Keratinocyte (primary cell): ENCODE data around the gene DDRGK1. TPM values are rescaled to one million over a fixed set of nuclear protein-coding genes. Genes with fewer than 3 reads are reported as not detected.

Experiments
- DNase-seq: peaks from one replicate; pipeline ENCODE4 v3.0.0-alpha.2; 2011; ENCODE audit warnings: low read depth, missing footprints, low spot score
- FAIRE-seq: peaks from 2 replicates; lab custom pipeline; 2011; peaks lifted over from hg19 to GRCh38; lab: Jason Lieb, UNC
- H2AFZ ChIP-seq: 2 replicates; pipeline ENCODE4 v1.6.0; 2012; ENCODE audit warnings: low read length, control low read depth, inconsistent platforms; ENCODE audit not compliant: control insufficient read depth
- H3K27ac ChIP-seq: 2 replicates; pipeline ENCODE4 v1.5.1; 2011; ENCODE audit warnings: low read length; ENCODE audit not compliant: control insufficient read depth, insufficient read depth
- H3K27me3 ChIP-seq: 3 replicates; pipeline ENCODE4 v1.6.0; 2011; ENCODE audit warnings: low read length; ENCODE audit not compliant: control insufficient read depth, insufficient read depth; ENCODE audit errors: extremely low read depth
- H3K36me3 ChIP-seq, 2 experiments: 2 replicates in 1 of 2; 3 replicates in 1 of 2; pipeline ENCODE4 v1.5.1; 2011; ENCODE audit warnings: low read length in 2 of 2, mild to moderate bottlenecking in 1 of 2; ENCODE audit not compliant: control insufficient read depth in 2 of 2, insufficient read depth in 2 of 2; ENCODE audit errors: extremely low read depth in 1 of 2
- H3K4me1 ChIP-seq: 3 replicates; pipeline ENCODE4 v1.5.1; 2011; ENCODE audit warnings: low read length; ENCODE audit not compliant: control insufficient read depth, insufficient read depth; ENCODE audit errors: extremely low read depth
- H3K4me2 ChIP-seq: 3 replicates; pipeline ENCODE4 v1.6.0; 2011; ENCODE audit warnings: low read depth, low read length; ENCODE audit not compliant: control insufficient read depth, insufficient read depth; ENCODE audit errors: extremely low read depth
- H3K4me3 ChIP-seq, 3 experiments: fragments of 200-600 bp in 1 of 3; sonication (generic) in 1 of 3; 2 replicates in 2 of 3; 3 replicates in 1 of 3; pipeline ENCODE4 v1.5.1; 2011 to 2016; ENCODE audit warnings: low read length in 3 of 3, mild to moderate bottlenecking in 3 of 3, control low read depth in 2 of 3, inconsistent platforms in 1 of 3, low read depth in 1 of 3, mixed read lengths in 1 of 3, mixed run types in 1 of 3, moderate library complexity in 1 of 3; ENCODE audit not compliant: control insufficient read depth in 2 of 3, insufficient read depth in 2 of 3; ENCODE audit errors: extremely low read depth in 1 of 3
- H3K79me2 ChIP-seq: 2 replicates; pipeline ENCODE4 v1.6.0; 2012; ENCODE audit warnings: low read length; ENCODE audit not compliant: control insufficient read depth, insufficient read depth
- H3K9ac ChIP-seq: 3 replicates; pipeline ENCODE4 v1.6.0; 2011; ENCODE audit warnings: low read length; ENCODE audit not compliant: control insufficient read depth, insufficient read depth; ENCODE audit errors: extremely low read depth
- H3K9me1 ChIP-seq: 3 replicates; pipeline ENCODE4 v1.6.0; 2011; ENCODE audit warnings: low read length; ENCODE audit not compliant: control insufficient read depth, insufficient read depth; ENCODE audit errors: extremely low read depth
- H3K9me3 ChIP-seq: 2 replicates; pipeline ENCODE4 v1.5.1; 2012; ENCODE audit warnings: low read depth, low read length; ENCODE audit not compliant: control insufficient read depth
- H4K20me1 ChIP-seq: 3 replicates; pipeline ENCODE4 v1.6.0; 2011; ENCODE audit warnings: low read length; ENCODE audit not compliant: control insufficient read depth, insufficient read depth; ENCODE audit errors: extremely low read depth
- CTCF ChIP-seq, 3 experiments: IDR thresholded peaks in 1 of 3; conservative IDR thresholded peaks in 1 of 3; optimal IDR thresholded peaks in 1 of 3; 2 replicates in 2 of 3; 3 replicates in 1 of 3; pipeline versions ENCODE3 to v1.5.1; 2011; ENCODE audit warnings: low read length in 3 of 3, mild to moderate bottlenecking in 3 of 3, moderate library complexity in 2 of 3, control low read depth in 1 of 3, inconsistent platforms in 1 of 3; ENCODE audit not compliant: insufficient read depth in 2 of 3; ENCODE audit errors: extremely low read depth in 1 of 3
- EZH2 ChIP-seq: IDR thresholded peaks from one replicate; pipeline ENCODE4 v1.6.1; 2012; ENCODE audit warnings: inconsistent platforms, mild to moderate bottlenecking, low read length, moderate library complexity
- dilution Hi-C: fragments of 300-500 bp; cut with MboI; formaldehyde crosslinking; loops from one replicate; pipeline ENCODE4 v1.7.0; 2020; ENCODE audit warnings: low sequenced_read_pairs; ENCODE audit not compliant: extremely low pct_ligation_motif_present
- polyA plus RNA-seq, 5 experiments: library from polyadenylated mRNA; depleted of rRNA in 3 of 5; stranded (reverse) in 3 of 5; stranded (forward) in 1 of 5; unstranded in 1 of 5; fragments of >200 nt; gene quantifications; 1 replicate in 1 of 5; 2 replicates in 3 of 5; 3 replicates in 1 of 5; pipeline versions ENCODE4 v1.2.1 to v1.2.3, GENCODE V29; 2011 to 2012; ENCODE audit warnings: missing spikeins in 2 of 5, low read depth in 1 of 5, low replicate concordance in 1 of 5

Gene DDRGK1
- polyA plus RNA-seq, 1 donor (not counting 4 experiments of a cell fraction or from before 2014, with no cell fraction given): 32.2 TPM

GRCh38 chr20:3226864-3227263 lies 22.4 kb upstream of the DDRGK1 start:
- Histone ChIP-seq H3K4me1 (peaks cover 8% of the 10 kb centered on the region), H2AFZ (no peak overlapping the region), H3K9me3 (no peaks in the 10 kb centered on the region), H3K27me3 (no peaks in the 10 kb centered on the region), H3K9me1 (no peaks in the 10 kb centered on the region), H3K79me2 (no peaks in the 10 kb centered on the region), H3K9ac (no peak overlapping the region), H3K36me3 (peaks cover 9 to 18% of the 10 kb centered on the region in 2 experiments), H3K4me2 (no peak overlapping the region), H4K20me1 (no peaks in the 10 kb centered on the region), H3K4me3 (no peak overlapping the region), H3K27ac (no peak overlapping the region)
- TF ChIP-seq CTCF (optimal IDR thresholded peaks at IDR 0.05 in 1 of 3, IDR thresholded peaks at IDR 0.05 in 1 of 3, conservative IDR thresholded peaks at IDR 0.05 in 1 of 3; ENCODE audit: extremely low read depth in 1 of 3, insufficient read depth in 2 of 3, low read length in 3 of 3): no peak
- no peak for TF ChIP-seq EZH2
- no peak for DNase-seq
- dilution Hi-C loops: no loop called here
- no peak for FAIRE-seq

GRCh38 chr20:3226093-3226492 lies 21.6 kb upstream of the DDRGK1 start:
- FAIRE-seq (no peak), DNase-seq (no peak)
- Histone ChIP-seq H2AFZ (no peak overlapping the region), H4K20me1 (no peaks in the 10 kb centered on the region), H3K4me2 (no peak overlapping the region), H3K9ac (no peak overlapping the region), H3K27me3 (no peaks in the 10 kb centered on the region), H3K36me3 (peaks cover 13 to 21% of the 10 kb centered on the region in 2 experiments), H3K4me3 (no peak overlapping the region), H3K79me2 (no peaks in the 10 kb centered on the region), H3K4me1 (peaks cover 13% of the 10 kb centered on the region), H3K9me3 (no peaks in the 10 kb centered on the region), H3K9me1 (no peaks in the 10 kb centered on the region), H3K27ac (no peak overlapping the region)
- TF ChIP-seq CTCF (optimal IDR thresholded peaks at IDR 0.05 in 1 of 3, IDR thresholded peaks at IDR 0.05 in 1 of 3, conservative IDR thresholded peaks at IDR 0.05 in 1 of 3; ENCODE audit: extremely low read depth in 1 of 3, insufficient read depth in 2 of 3, low read length in 3 of 3) (no peak), EZH2 (no peak)
- dilution Hi-C loops: no loop called here
